Measurements from ENCODE around the gene AKT2.

AKT2 gene

GRCh38 chr19:40271706-40272105, 13.4 kb downstream of the AKT2 start:
- no peak for DNase-seq

GRCh38 chr19:40270362-40271089, 14.6 kb downstream of the AKT2 start:
- no peak for DNase-seq

- no peak for DNase-seq
Measured at GRCh38 chr19:40269216-40269940, 15.8 kb downstream of the AKT2 start.

GRCh38 chr19:40267601-40267997, 17.5 kb downstream of the AKT2 start:
- no peak for DNase-seq

- no peak for DNase-seq
Measured at GRCh38 chr19:40266912-40267600, 18.1 kb downstream of the AKT2 start.

GRCh38 chr19:40266119-40266518, 19.0 kb downstream of the AKT2 start:
- DNase-seq: no peak

GRCh38 chr19:40265763-40266099, 19.4 kb downstream of the AKT2 start:
- DNase-seq: no peak

- no peak for DNase-seq
Measured at GRCh38 chr19:40265055-40265762, 19.9 kb downstream of the AKT2 start.

GRCh38 chr19:40264314-40265054, 20.7 kb downstream of the AKT2 start:
- no peak for DNase-seq

GRCh38 chr19:40263440-40264313, 21.5 kb downstream of the AKT2 start:
- no peak for DNase-seq

GRCh38 chr19:40262422-40262821, 22.7 kb downstream of the AKT2 start:
- DNase-seq: no peak

GRCh38 chr19:40261631-40262030, 23.5 kb downstream of the AKT2 start:
- no peak for DNase-seq

- DNase-seq: no peak
Measured at GRCh38 chr19:40257096-40257517, 28.0 kb downstream of the AKT2 start.

- no peak for DNase-seq
Measured at GRCh38 chr19:40256512-40256911, 28.6 kb downstream of the AKT2 start.

- DNase-seq: no peak
Measured at GRCh38 chr19:40255619-40256166, 29.5 kb downstream of the AKT2 start.

- no peak for DNase-seq
Measured at GRCh38 chr19:40254714-40255418, 30.3 kb downstream of the AKT2 start.

GRCh38 chr19:40253611-40254092, 31.5 kb downstream of the AKT2 start:
- DNase-seq: no peak

GRCh38 chr19:40252395-40252794, 32.8 kb downstream of the AKT2 start:
- DNase-seq: no peak

GRCh38 chr19:40251991-40252390, 33.2 kb downstream of the AKT2 start:
- no peak for DNase-seq

GRCh38 chr19:40251244-40251643, 33.9 kb downstream of the AKT2 start:
- no peak for DNase-seq

All from activated CD4-positive, CD25-positive, alpha-beta regulatory T cell treated with anti-CD3 and anti-CD28 coated beads, Interleukin-2, amount 50 U/mL, for 72 hours (primary cell).